ENCODE results near the gene MRPL44. TPM values are rescaled to one million over a fixed set of nuclear protein-coding genes. Genes with fewer than 3 reads are reported as not detected.

Gene MRPL44
- total and polyA plus RNA-seq, 2 of the 13 experiments (the other 11 are each of a cell fraction or from before 2014, with no cell fraction given): 38.4 to 78.0 TPM

GRCh38 chr2:223930103-223930976 is 26.9 kb upstream of the MRPL44 start (continued):
- TF ChIP-seq MNT (IDR thresholded peaks at IDR 0.05): peak; percentile 68
- TF ChIP-seq ZIK1 (CRISPR knock-in tag; IDR thresholded peaks at IDR 0.05; ENCODE audit: borderline replicate concordance, low read depth): peak; percentile 81; the same call in 1 of the 2 replicates
- peak; percentile 49; the same call in 1 of the 2 replicates for TF ChIP-seq TFDP2 (CRISPR knock-in tag; IDR thresholded peaks at IDR 0.05)
- peak; percentile 82 for TF ChIP-seq SPEN (CRISPR knock-in tag; IDR thresholded peaks at IDR 0.05; ENCODE audit: low read depth)
- peak; percentile 51; the same call in 1 of the 2 replicates for TF ChIP-seq ZNF451 (CRISPR knock-in tag; IDR thresholded peaks at IDR 0.05)
- TF ChIP-seq TOPORS (CRISPR knock-in tag; IDR thresholded peaks at IDR 0.05): peak; percentile 85; the same call in 1 of the 2 replicates
- peak; percentile 73; the same call in 1 of the 2 replicates for TF ChIP-seq IRX3 (CRISPR knock-in tag; IDR thresholded peaks at IDR 0.05; ENCODE audit: borderline replicate concordance, low read depth)
- TF ChIP-seq YEATS4 (CRISPR knock-in tag; IDR thresholded peaks at IDR 0.05; ENCODE audit: borderline replicate concordance): peak; percentile 65; the same call in 1 of the 2 replicates
- peak; percentile 54 for TF ChIP-seq NFYC (CRISPR knock-in tag; IDR thresholded peaks at IDR 0.05)
- TF ChIP-seq TFAP4 (IDR thresholded peaks at IDR 0.05; ENCODE audit: borderline replicate concordance, low read depth): peak; percentile 63; the same call in 1 of the 2 replicates
- 0 out of 2 replicates have a peak, but pooled peaks have one; percentile 44 for TF ChIP-seq ZNF550 (CRISPR knock-in tag; IDR thresholded peaks at IDR 0.05; ENCODE audit: borderline replicate concordance)
- no peak for TF ChIP-seq ZNF557 (CRISPR knock-in tag; IDR thresholded peaks at IDR 0.05)
- TF ChIP-seq SNAI1 (CRISPR knock-in tag; IDR thresholded peaks at IDR 0.05; ENCODE audit: borderline replicate concordance): 0 out of 2 replicates have a peak, but pooled peaks have one; percentile 47
- peak; percentile 85 for TF ChIP-seq THRA (CRISPR knock-in tag; IDR thresholded peaks at IDR 0.05; ENCODE audit: borderline replicate concordance)
- TF ChIP-seq ZNF879 (CRISPR knock-in tag; IDR thresholded peaks at IDR 0.05): peak; percentile 81; the same call in 1 of the 2 replicates
- TF ChIP-seq ZNF414 (CRISPR knock-in tag; IDR thresholded peaks at IDR 0.05): 0 out of 2 replicates have a peak, but pooled peaks have one; percentile 78
- peak; percentile 93 for TF ChIP-seq ZNF280B (CRISPR knock-in tag; IDR thresholded peaks at IDR 0.05; ENCODE audit: borderline replicate concordance)
- no peak for TF ChIP-seq ZNF841 (CRISPR knock-in tag; IDR thresholded peaks at IDR 0.05; ENCODE audit: borderline replicate concordance)
- peak; percentile 75 for TF ChIP-seq GATAD2A (CRISPR knock-in tag; IDR thresholded peaks at IDR 0.05)
- peak; percentile 76; the same call in 1 of the 2 replicates for TF ChIP-seq TARDBP (CRISPR knock-in tag; IDR thresholded peaks at IDR 0.05)
- TF ChIP-seq SIX1 (CRISPR knock-in tag; IDR thresholded peaks at IDR 0.05; ENCODE audit: borderline replicate concordance): no peak; the same call in 1 of the 2 replicates

Data from HepG2 (cell line).